K562 (cell line): ENCODE results near the gene SIRT7. TPM values are rescaled to one million over a fixed set of nuclear protein-coding genes. Genes with fewer than 3 reads are reported as not detected.

Source experiments
- ATAC-seq: fragments of 200-7000 bp; cut with Tn5 transposase; 3 replicates; pipeline ENCODE4 v1.9.1; 2020; ENCODE audit warnings: moderate library complexity
- BruUV-seq: library from RNA; stranded (reverse); fragments of 400-500 nt; replicated peaks from 2 replicates; lab custom pipeline; 2021; lab: Mats Ljungman, UMichigan
- CTCF ChIA-PET: fragments of 300-600 bp; formaldehyde crosslinking; extraction: SDS; loops from one replicate; lab custom pipeline; 2021; ENCODE audit warnings: low intra/inter-chr PET ratio; lab: Yijun Ruan, JAX
- POLR2A ChIA-PET: fragments of 300-600, 350-650 bp; sonication (Branson Sonifier 250); formaldehyde crosslinking; extraction: SDS; loops from one replicate; lab custom pipeline; 2021; ENCODE audit warnings: antibody characterized with exemption, inconsistent platforms; lab: Yijun Ruan, JAX
- DNase-seq, 4 experiments: peaks; one replicate each; pipeline versions ENCODE4 v3.0.0 to v3.0.0-alpha.2; 2011 to 2018; ENCODE audit warnings: low spot score in 3 of 4, mixed read lengths in 3 of 4; ENCODE audit errors: extremely low read depth in 1 of 4
- FAIRE-seq: peaks from 2 replicates; lab custom pipeline; 2011; peaks lifted over from hg19 to GRCh38; lab: Jason Lieb, UNC
- H2AFZ ChIP-seq: 2 replicates; pipeline ENCODE4 v1.6.0; 2011; ENCODE audit warnings: low read depth, low read length, control low read depth, inconsistent platforms
- H3K27ac ChIP-seq: fragments of 200-600 bp; 3 replicates; pipeline ENCODE4 v1.8.0; 2011; ENCODE audit warnings: low read depth, mild to moderate bottlenecking, control low read depth, inconsistent platforms, low read length, moderate library complexity, mixed read lengths; ENCODE audit errors: extremely low read depth
- H3K27me3 ChIP-seq, 2 experiments: fragments of 300-600 bp in 1 of 2; 2 replicates in 1 of 2; 3 replicates in 1 of 2; pipeline versions ENCODE4 v1.6.0 to v1.8.0; 2011; ENCODE audit warnings: inconsistent platforms in 2 of 2, low read length in 2 of 2, mild to moderate bottlenecking in 1 of 2, mixed read lengths in 1 of 2, moderate library complexity in 1 of 2; ENCODE audit not compliant: control insufficient read depth in 2 of 2, insufficient read depth in 2 of 2
- H3K36me3 ChIP-seq: fragments of 300-600 bp; 3 replicates; pipeline ENCODE4 v1.8.0; 2011; ENCODE audit warnings: mild to moderate bottlenecking, low read length, inconsistent platforms; ENCODE audit not compliant: control insufficient read depth, insufficient read depth
- H3K4me1 ChIP-seq, 2 experiments: fragments of 200-600 bp in 1 of 2; replicated peaks in 1 of 2; 2 replicates in 1 of 2; 3 replicates in 1 of 2; pipeline versions ENCODE4 v1.5.1 to v1.8.0; 2011; ENCODE audit warnings: inconsistent platforms in 2 of 2, low read length in 2 of 2, mild to moderate bottlenecking in 1 of 2, mixed read lengths in 1 of 2, moderate library complexity in 1 of 2; ENCODE audit not compliant: control insufficient read depth in 2 of 2, insufficient read depth in 2 of 2
- H3K4me2 ChIP-seq: 2 replicates; pipeline ENCODE4 v1.6.1; 2011; ENCODE audit warnings: low read length, control low read depth, inconsistent platforms, mixed read lengths; ENCODE audit not compliant: insufficient read depth
- H3K4me3 ChIP-seq: fragments of 200-600 bp; sonication (generic), shearing (Covaris generic); 2 replicates; pipeline ENCODE4 v1.5.1; 2016; ENCODE audit warnings: control low read depth, inconsistent platforms
- H3K79me2 ChIP-seq: fragments of 200-600 bp; 3 replicates; pipeline ENCODE4 v1.8.0; 2011; ENCODE audit warnings: low read length, inconsistent platforms; ENCODE audit not compliant: control insufficient read depth, insufficient read depth
- H3K9ac ChIP-seq, 2 experiments: 2 replicates each; pipeline versions ENCODE4 v1.6.0 to v1.6.1; 2011; ENCODE audit warnings: low read depth in 2 of 2, low read length in 2 of 2, control low read depth in 1 of 2, inconsistent platforms in 1 of 2, mild to moderate bottlenecking in 1 of 2, mixed read lengths in 1 of 2; ENCODE audit not compliant: insufficient read depth in 1 of 2
- H3K9me1 ChIP-seq: one replicate; pipeline ENCODE4 v1.6.0; 2011; ENCODE audit warnings: inconsistent platforms, mild to moderate bottlenecking, low read length, moderate library complexity; ENCODE audit not compliant: control insufficient read depth, insufficient read depth
- H3K9me3 ChIP-seq: replicated peaks from 2 replicates; pipeline ENCODE4 v1.5.1; 2011; ENCODE audit warnings: low read depth, low read length, inconsistent platforms; ENCODE audit not compliant: control insufficient read depth, insufficient read depth
- H4K20me1 ChIP-seq: replicated peaks from 2 replicates; pipeline ENCODE4 v1.6.1; 2011; ENCODE audit warnings: low read length, inconsistent platforms, mixed read lengths; ENCODE audit not compliant: control insufficient read depth, insufficient read depth
- AFF4 ChIP-seq: sonication (generic); formaldehyde crosslinking; IDR thresholded peaks from 2 replicates; pipeline ENCODE4 v1.8.0; 2023; ENCODE audit warnings: mild to moderate bottlenecking, missing genetic modification reagents
- CBFA2T2 ChIP-seq: fragments of 450-650 bp; conservative IDR thresholded peaks from 2 replicates; pipeline ENCODE4 v1.6.1; 2017; ENCODE audit warnings: mild to moderate bottlenecking
- DMBX1 ChIP-seq: fragments of 250-450 bp; sonication (Bioruptor Pico); IDR thresholded peaks from 2 replicates; pipeline ENCODE4 v1.8.0; 2022; ENCODE audit warnings: inconsistent platforms, mild to moderate bottlenecking, moderate library complexity, borderline replicate concordance
- E2F6 ChIP-seq, 2 experiments: IDR thresholded peaks; 2 replicates each; pipeline ENCODE4 v1.6.1; 2011; ENCODE audit warnings: borderline replicate concordance in 1 of 2, control low read depth in 1 of 2, low read depth in 1 of 2, low read length in 1 of 2, mild to moderate bottlenecking in 1 of 2, mixed read lengths in 1 of 2, moderate library complexity in 1 of 2; ENCODE audit not compliant: insufficient read depth in 1 of 2, insufficient read length in 1 of 2, poor library complexity in 1 of 2, severe bottlenecking in 1 of 2; ENCODE audit errors: extremely low read depth in 1 of 2
- GTF2F1 ChIP-seq: IDR thresholded peaks from 2 replicates; pipeline ENCODE4 v1.6.1; 2011; ENCODE audit warnings: low read depth, low read length, improper control_type of control experiment
- HMGN3 ChIP-seq: IDR thresholded peaks from 2 replicates; pipeline ENCODE4 v1.6.1; 2011; ENCODE audit warnings: borderline replicate concordance, low read depth, mild to moderate bottlenecking, mixed read lengths, low read length; ENCODE audit not compliant: insufficient read length; ENCODE audit errors: extremely low read depth
- HMGXB4 ChIP-seq: sonication (generic); formaldehyde crosslinking; IDR thresholded peaks from 2 replicates; pipeline ENCODE4 v1.8.1; 2023; ENCODE audit warnings: mild to moderate bottlenecking, missing genetic modification reagents
- RB1 ChIP-seq: fragments of 450-650 bp; IDR thresholded peaks from 2 replicates; pipeline ENCODE4 v1.6.1; 2017; ENCODE audit warnings: low read depth, mild to moderate bottlenecking
- TBP ChIP-seq: optimal IDR thresholded peaks from 2 replicates; pipeline ENCODE3; 2011; ENCODE audit warnings: low read depth, low read length, improper control_type of control experiment
- TCF7 ChIP-seq: sonication (generic); IDR thresholded peaks from 2 replicates; pipeline ENCODE4 v1.6.1; 2016; ENCODE audit warnings: antibody characterized with exemption, borderline replicate concordance
- TEAD2 ChIP-seq: fragments of 450-650 bp; IDR thresholded peaks from 2 replicates; pipeline ENCODE4 v1.6.1; 2016; ENCODE audit warnings: missing genetic modification characterization, control low read depth, missing compliant biosample characterization
- WGBS: fragments of 100-300 bp; shearing (Covaris generic); methylation state at CpG from one replicate; pipeline ENCODE4 v1.1.6; 2016; ENCODE audit warnings: low coverage, mixed read lengths; ENCODE audit not compliant: insufficient coverage; ENCODE audit errors: missing lambda C conversion rate; 5-methylcytosine and 5-hydroxymethylcytosine counted together
- in situ Hi-C: fragments of 300-500 bp; cut with MboI; formaldehyde crosslinking; loops from 4 replicates; pipeline ENCODE4 v1.15.0; 2018; ENCODE audit warnings: inconsistent platforms, mixed read lengths
- intact Hi-C: fragments of 100-400 bp; cut with micrococcal nuclease; formaldehyde crosslinking; loops from 2 replicates; pipeline ENCODE4 v1.14.2; 2022
- polyA plus RNA-seq, 8 experiments: library from polyadenylated mRNA; depleted of rRNA in 4 of 8; stranded (reverse) in 5 of 8; unstranded in 3 of 8; fragments of >200 nt; fragmentation: Nextera tagmentation in 2 of 8; fragmentation: Illumina TruSeq in 1 of 8; extraction: Ambion mirVana in 2 of 8; extraction: Trizol in 1 of 8; gene quantifications; 2 replicates each; pipeline versions ENCODE4 v1.2.1 to v1.2.3, GENCODE V29; 2011 to 2014; ENCODE audit warnings: inconsistent platforms in 1 of 8, missing spikeins in 1 of 8
- total RNA-seq, 7 experiments: library from RNA; depleted of rRNA in 6 of 7; stranded (reverse); fragments of >200 nt in 6 of 7; fragmentation: Illumina TruSeq in 2 of 7; extraction: Trizol in 2 of 7; gene quantifications; 2 replicates each; pipeline versions ENCODE4 v1.2.1 to v1.2.3, GENCODE V29; 2011 to 2021; ENCODE audit warnings: low replicate concordance in 1 of 7

The SIRT7 gene
- total and polyA plus RNA-seq, 9 of the 15 experiments (the other 6 are each of a cell fraction or from before 2014, with no cell fraction given), result 1.6 to 54.8 (median 20.3) TPM

DNA sequence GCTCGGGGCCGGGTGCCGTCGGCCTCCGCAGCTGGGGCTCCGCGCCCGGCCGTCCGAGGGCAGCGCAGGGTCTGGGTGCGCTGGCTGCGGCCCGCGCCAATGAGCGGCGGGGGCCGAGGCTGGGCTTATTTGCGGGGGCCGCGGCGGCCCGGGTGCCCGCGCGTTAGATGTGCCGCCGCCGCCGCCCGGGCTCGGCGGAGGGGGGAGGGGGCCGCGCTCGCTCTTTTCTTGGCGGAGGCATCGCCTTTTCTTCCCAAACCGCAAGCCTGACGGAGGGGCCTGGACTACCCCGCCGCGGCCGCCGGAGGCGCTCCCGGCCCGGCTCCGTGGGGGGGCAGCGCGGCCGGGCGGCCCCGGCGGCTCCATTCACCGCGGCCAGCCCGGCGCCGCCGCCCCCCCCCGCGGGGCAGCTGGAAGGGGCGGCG is 43.1 kb upstream of the SIRT7 start, which contains the start of gene NOTUM:
TSS of gene NOTUM (minus strand) at position 101 of the 425 bp plus-strand sequence. CDS start 278 bp downstream, outside the sequence.
- no peaks in the 10 kb centered on the region for H3K27me3 ChIP-seq
- TF ChIP-seq CBFA2T2, result no peak
- TF ChIP-seq RB1, result 0 out of 2 replicates have a peak, but pooled peaks have one; percentile 25
- TF ChIP-seq GTF2F1, result no peak
- TF ChIP-seq E2F6 (IDR thresholded peaks at IDR 0.05; ENCODE audit: borderline replicate concordance in 1 of 2, extremely low read depth in 1 of 2, insufficient read depth in 1 of 2, insufficient read length in 1 of 2, low read depth in 1 of 2, low read length in 1 of 2, poor library complexity in 1 of 2, severe bottlenecking in 1 of 2), result peak in 1 of 2 experiments; percentile 29
- TF ChIP-seq TCF7, result no peak
- TF ChIP-seq HMGN3, result peak; percentile 48
- no peak for TF ChIP-seq HMGXB4 (CRISPR knock-in tag)
- TF ChIP-seq DMBX1 (CRISPR knock-in tag), result no peak
- TF ChIP-seq TBP, result peak; percentile 17
- TF ChIP-seq TEAD2 (tag), result no peak
- no peak for TF ChIP-seq AFF4

More for the DNA sequence above, 43.1 kb upstream of the SIRT7 start, which contains the start of gene NOTUM:
- H3K27ac ChIP-seq, result peak within 1 kb of the TSS; percentile 68
- no peaks in the 10 kb centered on the region for H4K20me1 ChIP-seq
- peaks cover 20% of the 10 kb centered on the region for H3K79me2 ChIP-seq
- ATAC-seq (peak; percentile 63), DNase-seq (peak; percentile 72 to 84 (median 82)), FAIRE-seq (no peak)
- ChIA-PET CTCF (interaction anchor here (0.5 to 5.2 kb wide), 5 partner anchors 17 to 194 kb away, joined by 3 to 103 read pairs (median 3); partner anchors contain the start of genes ASPSCR1, CENPX and LRRC45), POLR2A (interaction anchor here (0.5 to 1.6 kb wide), 6 partner anchors 21 to 373 kb away, joined by 3 to 7 read pairs (median 3); no protein-coding TSS in a partner anchor)
- H3K9me3 ChIP-seq, result no peaks in the 10 kb centered on the region
- H3K4me1 ChIP-seq, result peaks cover 7 to 78% of the 10 kb centered on the region in 2 experiments; a peak in 4 of 5 replicates
- H3K9me1 ChIP-seq, result no peaks in the 10 kb centered on the region
- peaks cover 13% of the 10 kb centered on the region; the same call in 2 of the 3 replicates for H3K36me3 ChIP-seq
- no TSS peak for BruUV-seq
- peak within 1 kb of the TSS; percentile 82 to 92 for H3K9ac ChIP-seq
- peak within 1 kb of the TSS; percentile 85 for H3K4me2 ChIP-seq
- intact Hi-C loops, result no loop called here
- WGBS, result 1% methylated on average over 20 of the region's 65 CpGs
- H3K4me3 ChIP-seq, result peak within 1 kb of the TSS; percentile 58
- peak within 1 kb of the TSS; percentile 91 for H2AFZ ChIP-seq
- in situ Hi-C loops, result no loop called here
